ENCODE measurements around the gene TRIM3.
"Not testable (repeated sequence)": the region's sequence is repeated elsewhere in the genome, so short reads cannot be mapped to it uniquely, and the experiment has no call there.

TRIM3 gene
- total RNA-seq, result 13.5 to 20.3 (median 15.6) reads per million in 4 donors

GRCh38 chr11:6473451-6474412, at the start of gene TRIM3:
Gene TRIM3, minus strand, starts transcription at chr11:6473941. Its CDS starts 8,246 bp downstream, at chr11:6465695.
- DNase-seq, result peak; percentile 49 to 77 (median 74)

- DNase-seq, result no peak
Measured at GRCh38 chr11:6523253-6523652, 49.5 kb upstream of the TRIM3 start.

DNA sequence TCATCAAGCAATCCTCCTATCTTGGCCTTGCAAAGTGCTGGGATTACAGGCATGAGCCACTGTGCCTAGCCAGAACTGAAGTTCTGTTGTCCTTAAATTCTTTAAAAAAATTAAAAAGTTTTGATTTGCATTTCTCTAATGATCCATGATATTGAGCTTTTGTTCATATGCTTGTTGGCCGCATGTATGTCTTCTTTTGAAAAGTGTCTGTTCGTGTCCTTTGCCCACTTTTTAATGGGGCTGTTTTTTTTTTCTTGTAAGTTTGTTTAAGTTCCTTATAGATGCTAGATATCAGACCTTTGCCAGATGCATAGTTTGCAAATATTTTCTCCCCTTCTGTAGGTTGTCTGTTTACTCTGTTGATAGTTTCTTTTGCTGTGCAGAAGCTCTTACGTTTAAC, 48.2 kb upstream of the TRIM3 start:
- DNase-seq, result not testable (repeated sequence)

DNA sequence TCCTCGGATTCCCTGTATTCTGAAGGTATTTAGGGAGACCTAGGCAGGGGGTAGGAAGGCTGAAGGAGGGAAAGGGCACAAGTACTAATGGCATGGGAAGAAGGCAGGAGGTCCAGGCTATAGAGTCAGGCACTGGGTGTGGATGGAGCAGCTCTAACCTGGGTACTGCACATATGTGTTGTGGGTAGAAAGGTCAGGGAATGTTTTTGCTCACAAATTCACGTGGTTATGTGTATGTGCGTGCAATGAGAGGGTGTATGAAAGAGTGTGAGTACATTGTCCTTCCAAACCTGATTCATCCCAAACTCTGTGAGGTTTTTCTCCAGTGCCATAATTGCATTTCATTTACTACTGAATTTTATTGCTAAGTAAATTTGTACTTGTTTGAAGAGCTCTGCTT, 46.5 kb upstream of the TRIM3 start:
- DNase-seq, result no peak

DNA sequence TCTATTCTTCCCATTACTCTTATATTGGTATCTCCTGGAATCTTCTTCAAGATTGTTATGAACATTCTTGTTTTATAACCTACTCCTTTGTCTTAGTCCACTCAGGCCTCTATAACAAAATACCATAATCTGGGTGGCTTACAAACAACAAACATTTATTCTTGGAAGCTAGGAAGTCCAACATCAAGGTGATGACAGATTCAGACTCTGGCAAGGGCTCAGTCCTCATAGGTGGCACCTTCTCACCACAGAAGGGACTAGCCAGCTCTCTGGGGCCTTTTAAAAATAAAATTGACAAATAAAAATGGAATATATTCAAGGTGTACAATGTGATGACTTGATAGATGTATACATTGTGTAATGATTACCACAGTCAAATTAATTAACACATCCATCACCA, 43.1 kb upstream of the TRIM3 start:
- no peak for DNase-seq

DNA sequence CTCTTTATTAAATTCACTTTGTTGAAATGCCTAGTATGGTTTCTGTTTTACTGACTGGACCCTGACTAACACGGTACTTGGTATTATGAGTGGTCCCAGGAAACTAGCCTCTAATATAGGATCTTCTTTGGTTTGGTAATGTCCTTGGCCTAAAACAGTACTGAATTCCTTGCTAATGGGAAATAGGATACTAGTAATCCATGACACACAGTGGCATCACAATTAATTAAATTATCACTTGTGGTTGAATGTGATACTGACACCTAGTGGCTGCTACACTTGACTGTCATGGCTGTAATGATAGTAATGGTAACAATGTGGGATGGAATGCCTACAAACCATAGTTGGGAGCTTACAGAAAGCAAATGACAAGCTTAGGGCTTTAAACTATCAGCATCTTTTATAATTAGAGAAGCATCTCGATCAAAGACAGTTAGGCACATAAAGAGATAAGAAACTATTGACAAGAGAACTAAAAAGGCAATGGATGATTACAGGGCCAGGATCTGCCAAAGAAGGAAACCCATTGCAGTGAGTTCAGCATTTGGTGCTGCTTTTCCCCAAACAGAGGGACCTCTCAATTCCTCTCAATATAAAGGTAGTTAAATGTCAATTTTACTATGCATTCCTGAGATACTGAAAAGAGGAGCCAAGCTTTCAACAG, 32.0 kb upstream of the TRIM3 start:
- peak in 1 of 5 donors; percentile 32 for DNase-seq

- DNase-seq, result no peak
Measured at GRCh38 chr11:6504166-6504565, 30.4 kb upstream of the TRIM3 start.

- no peak for DNase-seq
Measured at GRCh38 chr11:6502382-6502781, 28.6 kb upstream of the TRIM3 start.

GRCh38 chr11:6498544-6498943, 24.8 kb upstream of the TRIM3 start:
- DNase-seq, result no peak

- DNase-seq, result no peak
Measured at GRCh38 chr11:6498121-6498520, 24.4 kb upstream of the TRIM3 start.

GRCh38 chr11:6497069-6497839, 23.5 kb upstream of the TRIM3 start, which contains the start of gene DNHD1:
Gene DNHD1, plus strand, starts transcription at chr11:6497280. Its CDS starts 936 bp downstream, at chr11:6498216.
- DNase-seq, result no peak

DNA sequence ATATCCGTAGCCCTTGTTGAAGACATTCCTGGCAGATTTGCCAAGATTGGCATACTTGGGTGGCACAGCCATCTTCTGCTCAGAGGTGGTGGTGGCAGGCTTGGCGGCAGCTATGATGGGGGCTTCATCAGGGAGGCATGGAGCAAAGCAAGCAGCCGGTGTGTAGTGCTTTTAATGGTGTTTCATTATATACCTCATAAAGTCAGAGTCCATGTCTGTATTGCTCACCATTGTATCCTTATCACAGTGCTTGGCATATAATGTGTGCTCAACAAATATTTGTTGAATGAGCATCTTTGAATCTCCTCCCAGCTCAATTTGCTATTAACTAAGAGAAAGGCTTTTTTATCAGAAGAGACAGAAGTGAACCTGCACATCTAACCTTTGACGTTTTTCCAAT, 15.6 kb upstream of the TRIM3 start:
- no peak for DNase-seq

DNA sequence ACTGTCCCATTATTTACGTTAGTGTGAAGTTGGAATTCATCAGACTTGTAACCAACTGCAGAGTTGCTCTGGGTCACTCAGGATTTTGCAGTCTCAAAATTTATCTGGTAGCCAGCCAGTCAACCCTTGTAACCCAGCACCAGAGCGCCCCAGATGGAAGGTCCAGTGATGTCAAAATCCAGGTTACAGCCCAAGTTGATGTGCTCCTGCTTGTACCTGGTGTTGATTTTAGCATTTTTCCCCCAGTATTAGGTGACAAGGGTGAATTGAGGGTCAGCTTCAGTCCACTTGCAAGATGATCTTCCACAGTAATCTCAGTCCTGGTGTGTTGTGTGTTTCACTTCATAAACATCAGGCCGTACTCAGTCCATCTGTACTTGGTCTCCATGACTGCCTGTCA, 15.1 kb upstream of the TRIM3 start:
- DNase-seq, result no peak

- DNase-seq, result no peak
Measured at GRCh38 chr11:6488342-6488741, 14.6 kb upstream of the TRIM3 start.

- no peak for DNase-seq
Measured at GRCh38 chr11:6486938-6487337, 13.2 kb upstream of the TRIM3 start.

GRCh38 chr11:6486256-6486655, 12.5 kb upstream of the TRIM3 start:
- no peak for DNase-seq

GRCh38 chr11:6485661-6486060, 11.9 kb upstream of the TRIM3 start:
- no peak for DNase-seq

GRCh38 chr11:6483015-6483414, 9.3 kb upstream of the TRIM3 start:
- no peak for DNase-seq

GRCh38 chr11:6482441-6482840, 8.7 kb upstream of the TRIM3 start:
- DNase-seq, result no peak

- no peak for DNase-seq
Measured at GRCh38 chr11:6481924-6482275, 8.2 kb upstream of the TRIM3 start.

GRCh38 chr11:6481012-6481923, 7.5 kb upstream of the TRIM3 start, which contains the start of the genes ARFIP2 and TIMM10B:
Gene ARFIP2, minus strand, starts transcription at chr11:6481331. Its CDS starts 910 bp downstream, at chr11:6480421.
Gene TIMM10B, plus strand, starts transcription at chr11:6481501. Its CDS starts 16 bp downstream, at chr11:6481517.
- DNase-seq, result peak; percentile 91 to 98 (median 95)
